NCI-H748 treated with DMSO at 0.1 percent for 48 hours (cell line): ENCODE data around the gene POU5F1.

Source experiments
- DNase-seq: peaks from one replicate; lab custom pipeline; 2025; lab: John Stamatoyannopoulos, UW

Gene POU5F1

GRCh38 chr6:31139599-31139998, 30.9 kb downstream of the POU5F1 start:
- DNase-seq, result no peak

- DNase-seq, result no peak
Measured at GRCh38 chr6:31138982-31139381, 31.5 kb downstream of the POU5F1 start, which contains the start of gene PSORS1C2. Gene PSORS1C2 (minus strand): TSS chr6:31139066. CDS start chr6:31139026, 40 bp downstream.

- DNase-seq, result no peak
Measured at GRCh38 chr6:31135710-31136109, 34.8 kb downstream of the POU5F1 start.

- DNase-seq, result no peak
Measured at GRCh38 chr6:31132806-31133205, 37.7 kb downstream of the POU5F1 start.

- DNase-seq, result no peak
Measured at GRCh38 chr6:31131595-31131994, 38.9 kb downstream of the POU5F1 start.

- DNase-seq, result no peak
Measured at GRCh38 chr6:31130751-31131150, 39.7 kb downstream of the POU5F1 start.

- DNase-seq, result no peak
Measured at GRCh38 chr6:31129130-31129529, 41.4 kb downstream of the POU5F1 start.

GRCh38 chr6:31128093-31128676, 42.3 kb downstream of the POU5F1 start:
- peak; percentile 11 for DNase-seq

GRCh38 chr6:31126396-31127175, 43.9 kb downstream of the POU5F1 start:
- no peak for DNase-seq

- DNase-seq, result no peak
Measured at GRCh38 chr6:31125586-31126363, 44.7 kb downstream of the POU5F1 start.

- DNase-seq, result no peak
Measured at GRCh38 chr6:31125162-31125561, 45.3 kb downstream of the POU5F1 start.

- DNase-seq, result no peak
Measured at GRCh38 chr6:31122791-31123706, 47.4 kb downstream of the POU5F1 start.

GRCh38 chr6:31121131-31121790, 49.2 kb downstream of the POU5F1 start:
- DNase-seq, result no peak

GRCh38 chr6:31120151-31120915, 50.1 kb downstream of the POU5F1 start, which contains the start of gene CDSN:
Gene CDSN (minus strand): TSS chr6:31120446. CDS start chr6:31120419, 27 bp downstream.
- DNase-seq, result no peak

GRCh38 chr6:31118178-31118577, 52.3 kb downstream of the POU5F1 start:
- DNase-seq, result no peak

- DNase-seq, result no peak
Measured at GRCh38 chr6:31116661-31117385, 53.7 kb downstream of the POU5F1 start.

- no peak for DNase-seq
Measured at GRCh38 chr6:31115941-31116560, 54.4 kb downstream of the POU5F1 start.

- no peak for DNase-seq
Measured at GRCh38 chr6:31114970-31115849, 55.3 kb downstream of the POU5F1 start.
